Stomach smooth muscle (tissue), 2 donors: ENCODE measurements around the gene KCNJ12.
A peak's percentile ranks its signal among the peaks of the same experiment; 100 is the strongest.
"Not testable (repeated sequence)": the region's sequence is repeated elsewhere in the genome, so short reads cannot be mapped to it uniquely, and the experiment has no call there.

Experiments used
- H3K27ac ChIP-seq: one replicate; pipeline ENCODE4 v1.7.0; 2013; ENCODE audit warnings: mild to moderate bottlenecking, low read length, inconsistent platforms
- H3K27me3 ChIP-seq, 2 donors: one replicate each; pipeline ENCODE4 v1.7.0; 2013; ENCODE audit warnings: low read length in 2 of 2; ENCODE audit not compliant: insufficient read depth in 2 of 2, control insufficient read depth in 1 of 2
- H3K36me3 ChIP-seq, 2 donors: one replicate each; pipeline ENCODE4 v1.7.0; 2013; ENCODE audit warnings: low read length in 2 of 2; ENCODE audit not compliant: control insufficient read depth in 2 of 2, insufficient read depth in 2 of 2
- H3K4me1 ChIP-seq: one replicate; pipeline ENCODE4 v1.7.0; 2013; ENCODE audit warnings: low read length; ENCODE audit not compliant: control insufficient read depth, insufficient read depth
- H3K4me3 ChIP-seq, 2 donors: one replicate each; pipeline ENCODE4 v1.7.0; 2013; ENCODE audit warnings: low read length in 2 of 2
- H3K9ac ChIP-seq, 2 donors: one replicate each; pipeline ENCODE4 v1.7.0; 2013; ENCODE audit warnings: low read length in 2 of 2, mild to moderate bottlenecking in 1 of 2
- H3K9me3 ChIP-seq, 2 donors: one replicate each; pipeline ENCODE4 v1.7.0; 2013; ENCODE audit warnings: low read length in 2 of 2; ENCODE audit not compliant: control insufficient read depth in 2 of 2
- donor health status: healthy.
- donor health status: Pancreatic carcinoma.

KCNJ12 gene

GRCh38 chr17:21376081-21376758 is at the start of gene KCNJ12:
Gene KCNJ12 (plus strand): TSS chr17:21376357. CDS start chr17:21415343, 38,986 bp downstream.
- Histone ChIP-seq H3K36me3 (no peaks in the 10 kb centered on the region), H3K9ac (peak within 1 kb of the TSS; percentile 29 to 55), H3K4me3 (peak within 1 kb of the TSS; percentile 72 to 80), H3K4me1 (peaks cover 26% of the 10 kb centered on the region), H3K27ac (no peak within 1 kb of the TSS), H3K27me3 (peaks cover 0 to 13% of the 10 kb centered on the region in 2 donors), H3K9me3 (no peaks in the 10 kb centered on the region)

GRCh38 chr17:21327921-21328320 is 48.2 kb upstream of the KCNJ12 start:
- H3K27ac ChIP-seq, H3K4me3 ChIP-seq, H3K27me3 ChIP-seq, H3K36me3 ChIP-seq, H3K4me1 ChIP-seq, H3K9ac ChIP-seq, H3K9me3 ChIP-seq: not testable (repeated sequence)

GRCh38 chr17:21328778-21329177 is 47.4 kb upstream of the KCNJ12 start:
- not testable (repeated sequence) for H3K9ac ChIP-seq, H3K36me3 ChIP-seq, H3K27ac ChIP-seq, H3K9me3 ChIP-seq, H3K27me3 ChIP-seq, H3K4me3 ChIP-seq, H3K4me1 ChIP-seq

- H3K27ac ChIP-seq: no peak overlapping the region
- H3K36me3 ChIP-seq: no peaks in the 10 kb centered on the region
- no peak overlapping the region for H3K4me3 ChIP-seq
- H3K27me3 ChIP-seq: peaks cover 0 to 3% of the 10 kb centered on the region in 2 donors
- H3K9me3 ChIP-seq: peaks cover 0 to 3% of the 10 kb centered on the region in 2 donors
- H3K9ac ChIP-seq: no peak overlapping the region
- H3K4me1 ChIP-seq: no peaks in the 10 kb centered on the region
Observed at GRCh38 chr17:21330436-21331160, 45.6 kb upstream of the KCNJ12 start.

- not testable (repeated sequence) for H3K36me3 ChIP-seq, H3K27me3 ChIP-seq, H3K4me3 ChIP-seq, H3K27ac ChIP-seq, H3K9ac ChIP-seq, H3K4me1 ChIP-seq, H3K9me3 ChIP-seq
Observed at GRCh38 chr17:21336541-21337294, 39.4 kb upstream of the KCNJ12 start.

GRCh38 chr17:21337981-21338625 is 38.1 kb upstream of the KCNJ12 start:
- H3K27ac ChIP-seq: not testable (repeated sequence)

GRCh38 chr17:21339011-21339410 is 37.1 kb upstream of the KCNJ12 start:
- H3K9ac ChIP-seq: no peak overlapping the region
- H3K36me3 ChIP-seq: no peaks in the 10 kb centered on the region
- no peaks in the 10 kb centered on the region for H3K9me3 ChIP-seq
- H3K27ac ChIP-seq: no peak overlapping the region
- H3K27me3 ChIP-seq: no peaks in the 10 kb centered on the region
- no peak overlapping the region for H3K4me3 ChIP-seq
- H3K4me1 ChIP-seq: no peaks in the 10 kb centered on the region

More at GRCh38 chr17:21337981-21338625, 38.1 kb upstream of the KCNJ12 start:
- H3K36me3 ChIP-seq, H3K27me3 ChIP-seq, H3K9me3 ChIP-seq, H3K4me3 ChIP-seq, H3K9ac ChIP-seq, H3K4me1 ChIP-seq: not testable (repeated sequence)

GRCh38 chr17:21339571-21339970 is 36.6 kb upstream of the KCNJ12 start:
- H3K9ac ChIP-seq, H3K4me3 ChIP-seq, H3K36me3 ChIP-seq, H3K9me3 ChIP-seq, H3K27ac ChIP-seq, H3K4me1 ChIP-seq, H3K27me3 ChIP-seq: not testable (repeated sequence)

GRCh38 chr17:21340407-21340806 is 35.8 kb upstream of the KCNJ12 start:
- H3K27ac ChIP-seq, H3K27me3 ChIP-seq, H3K4me1 ChIP-seq, H3K9ac ChIP-seq, H3K4me3 ChIP-seq, H3K9me3 ChIP-seq, H3K36me3 ChIP-seq: not testable (repeated sequence)

GRCh38 chr17:21341279-21341678 is 34.9 kb upstream of the KCNJ12 start:
- H3K9ac ChIP-seq, H3K36me3 ChIP-seq, H3K9me3 ChIP-seq, H3K4me3 ChIP-seq, H3K4me1 ChIP-seq, H3K27ac ChIP-seq, H3K27me3 ChIP-seq: not testable (repeated sequence)
